PC-3 (cell line): Measurements from ENCODE around the gene EOLA1.

ENCODE experiments used
- CTCF ChIP-seq: fragments of 300-600 bp; sonication (generic); conservative IDR thresholded peaks from 2 replicates; pipeline ENCODE4 v1.5.1; 2017; ENCODE audit warnings: antibody characterized with exemption, low read depth, mild to moderate bottlenecking, low read length
- EZH2 ChIP-seq: fragments of 300-600 bp; sonication (generic); IDR thresholded peaks from one replicate; pipeline ENCODE4 v1.6.1; 2017; ENCODE audit warnings: antibody characterized with exemption, mild to moderate bottlenecking, low read length; ENCODE audit not compliant: unreplicated experiment
- EZH2phosphoT487 ChIP-seq: fragments of 300-600 bp; sonication (generic); IDR thresholded peaks from 2 replicates; pipeline ENCODE4 v1.6.1; 2018; ENCODE audit warnings: mild to moderate bottlenecking, antibody characterized with exemption, low read length, borderline replicate concordance

DNA sequence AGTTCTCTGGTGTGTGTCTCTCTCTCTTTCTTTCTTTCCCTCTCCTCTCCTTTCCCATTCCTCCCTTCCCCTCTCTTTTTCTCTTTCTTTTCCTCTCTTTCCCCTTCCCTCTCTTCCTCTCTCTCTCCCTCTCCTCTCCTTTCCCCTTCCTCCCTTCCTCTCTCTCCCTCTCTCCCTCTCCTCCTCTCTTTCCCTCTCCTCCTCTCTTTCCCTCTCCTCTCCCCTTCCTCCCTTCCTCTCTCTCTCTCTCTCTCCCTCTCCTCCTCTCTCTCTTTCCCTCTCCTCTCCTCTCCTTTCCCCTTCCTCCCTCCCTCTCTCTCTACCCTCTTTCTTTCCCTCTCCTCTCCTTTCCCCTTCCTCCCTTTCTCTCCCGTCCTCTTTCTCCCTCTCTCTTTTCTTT, 12.4 kb upstream of the EOLA1 start:
- no peak for TF ChIP-seq CTCF
- no peak for TF ChIP-seq EZH2phosphoT487
- no peak for TF ChIP-seq EZH2
